ENCODE results near the gene TBC1D1. TPM values are rescaled to one million over a fixed set of nuclear protein-coding genes. Genes with fewer than 3 reads are reported as not detected.

TBC1D1 gene
- total RNA-seq, 2 donors from 2014 or later, result 49.8 to 129 TPM

DNA sequence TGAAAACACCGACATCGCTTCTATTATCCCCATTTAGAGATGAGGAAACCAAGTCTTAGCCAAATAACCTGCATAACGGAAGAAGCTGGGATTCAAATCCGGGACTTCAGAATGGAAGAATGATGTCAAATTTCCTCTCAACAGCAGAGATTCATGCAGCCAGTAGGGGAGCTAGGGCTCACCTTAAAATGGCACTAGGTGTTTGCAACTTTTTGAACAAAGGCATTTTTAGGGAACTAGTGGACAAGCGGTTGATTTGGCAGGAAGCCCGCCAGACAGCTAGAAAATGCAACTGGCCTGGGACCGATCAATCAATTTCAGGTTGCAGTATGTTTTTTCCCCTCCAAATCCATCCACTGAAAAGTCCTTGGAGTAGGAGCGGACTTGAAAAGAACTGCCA lies 293.5 kb downstream of the TBC1D1 start:
- Histone ChIP-seq H3K4me1 (replicated peaks) (peaks cover 12% of the 10 kb centered on the region), H3K36me3 (no peaks in the 10 kb centered on the region), H3K27ac (no peak overlapping the region), H3K27me3 (replicated peaks; ENCODE audit: insufficient read depth) (no peaks in the 10 kb centered on the region), H3K9me3 (no peaks in the 10 kb centered on the region), H3K4me3 (no peak overlapping the region)
- intact Hi-C loops (cut with DNase I), result no loop called here
- TF ChIP-seq POLR2A (IDR thresholded peaks at IDR 0.05) (no peak), POLR2AphosphoS5 (IDR thresholded peaks at IDR 0.05) (no peak)
- TF ChIP-seq, protein P1, sequence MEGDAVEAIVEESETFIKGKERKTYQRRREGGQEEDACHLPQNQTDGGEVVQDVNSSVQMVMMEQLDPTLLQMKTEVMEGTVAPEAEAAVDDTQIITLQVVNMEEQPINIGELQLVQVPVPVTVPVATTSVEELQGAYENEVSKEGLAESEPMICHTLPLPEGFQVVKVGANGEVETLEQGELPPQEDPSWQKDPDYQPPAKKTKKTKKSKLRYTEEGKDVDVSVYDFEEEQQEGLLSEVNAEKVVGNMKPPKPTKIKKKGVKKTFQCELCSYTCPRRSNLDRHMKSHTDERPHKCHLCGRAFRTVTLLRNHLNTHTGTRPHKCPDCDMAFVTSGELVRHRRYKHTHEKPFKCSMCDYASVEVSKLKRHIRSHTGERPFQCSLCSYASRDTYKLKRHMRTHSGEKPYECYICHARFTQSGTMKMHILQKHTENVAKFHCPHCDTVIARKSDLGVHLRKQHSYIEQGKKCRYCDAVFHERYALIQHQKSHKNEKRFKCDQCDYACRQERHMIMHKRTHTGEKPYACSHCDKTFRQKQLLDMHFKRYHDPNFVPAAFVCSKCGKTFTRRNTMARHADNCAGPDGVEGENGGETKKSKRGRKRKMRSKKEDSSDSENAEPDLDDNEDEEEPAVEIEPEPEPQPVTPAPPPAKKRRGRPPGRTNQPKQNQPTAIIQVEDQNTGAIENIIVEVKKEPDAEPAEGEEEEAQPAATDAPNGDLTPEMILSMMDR (IDR thresholded peaks at IDR 0.05), result no peak
- DNase-seq (ENCODE audit: low spot score), result no peak
- WGBS, result 92% methylated on average over 8 of the region's 8 CpGs

DNA sequence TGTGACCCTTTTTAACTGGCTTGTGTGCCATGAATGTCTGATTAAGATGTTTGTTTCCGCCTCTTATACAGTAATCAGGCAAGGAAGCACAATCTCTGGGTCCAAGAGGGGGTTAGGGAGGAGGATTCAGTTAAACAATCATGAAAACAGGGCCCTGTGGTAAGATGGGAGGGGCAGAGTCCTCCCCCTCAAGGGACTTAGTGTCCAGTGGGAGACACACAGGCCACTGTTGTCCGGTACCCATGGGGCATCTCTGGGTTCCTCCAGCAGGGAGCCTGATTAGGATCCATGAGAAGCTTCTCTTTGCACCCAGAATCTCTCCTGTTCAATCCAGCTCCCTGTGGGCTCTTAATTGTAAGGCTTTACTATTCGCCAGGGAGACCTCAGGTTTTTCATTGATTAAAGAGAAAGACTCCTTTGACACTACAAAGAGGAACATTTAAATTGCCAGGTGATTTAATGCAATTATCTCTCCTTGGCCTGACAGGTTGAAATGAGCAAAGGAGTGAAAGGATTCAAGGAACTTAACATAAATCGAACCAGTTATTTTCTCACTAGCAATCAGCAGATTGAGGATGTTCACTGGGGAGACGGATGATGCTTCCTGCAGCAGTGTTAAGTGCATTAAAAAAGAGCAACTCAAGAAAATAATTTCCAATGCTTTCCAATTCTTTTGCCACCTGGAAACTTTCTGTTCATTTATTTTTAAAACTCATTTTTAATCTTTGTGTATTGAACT lies 294.7 kb downstream of the TBC1D1 start:
- TF ChIP-seq POLR2A (IDR thresholded peaks at IDR 0.05) (no peak), POLR2AphosphoS5 (IDR thresholded peaks at IDR 0.05) (no peak)
- TF ChIP-seq, protein P1 (IDR thresholded peaks at IDR 0.05), result no peak
- Histone ChIP-seq H3K4me3 (no peak overlapping the region), H3K9me3 (no peaks in the 10 kb centered on the region), H3K27ac (no peak overlapping the region), H3K27me3 (replicated peaks; ENCODE audit: insufficient read depth) (no peaks in the 10 kb centered on the region), H3K4me1 (replicated peaks) (peaks cover 8% of the 10 kb centered on the region), H3K36me3 (no peaks in the 10 kb centered on the region)
- WGBS, result 78% methylated on average over 5 of the region's 5 CpGs
- DNase-seq (ENCODE audit: low spot score), result no peak
- intact Hi-C loops (cut with DNase I), result loop anchor here (5.0 kb wide), 1 partner anchor 132 kb away; no protein-coding TSS in a partner anchor

DNA sequence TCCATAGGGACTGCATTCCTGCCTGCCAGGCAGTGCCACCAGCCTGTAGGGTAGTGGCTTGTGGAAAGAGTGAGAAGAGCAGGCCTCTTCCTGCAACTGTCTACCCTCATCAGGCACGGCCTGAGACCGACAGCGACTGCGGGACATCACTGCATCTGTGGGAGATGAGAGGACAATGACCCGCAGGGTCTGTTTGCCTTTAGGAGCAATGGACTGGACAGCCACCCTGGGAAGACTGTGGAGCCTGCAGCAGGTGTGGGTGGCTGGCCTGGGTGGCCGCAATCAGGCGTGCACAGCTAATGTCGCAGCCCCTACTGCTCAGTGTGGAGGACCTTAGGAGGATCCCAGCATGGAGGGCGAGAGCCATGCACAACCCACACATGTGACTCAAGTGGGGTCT lies 297.3 kb downstream of the TBC1D1 start:
- WGBS, result 98% methylated on average over 9 of the region's 9 CpGs
- Histone ChIP-seq H3K9me3 (no peaks in the 10 kb centered on the region), H3K4me3 (no peak overlapping the region), H3K4me1 (replicated peaks) (no peaks in the 10 kb centered on the region), H3K27me3 (replicated peaks; ENCODE audit: insufficient read depth) (no peaks in the 10 kb centered on the region), H3K27ac (no peak overlapping the region), H3K36me3 (no peaks in the 10 kb centered on the region)
- DNase-seq (ENCODE audit: low spot score), result no peak
- intact Hi-C loops (cut with DNase I), result loop anchor here (5.0 kb wide), 1 partner anchor 129 kb away; no protein-coding TSS in a partner anchor
- no peak for TF ChIP-seq POLR2A (IDR thresholded peaks at IDR 0.05)
- no peak for TF ChIP-seq POLR2AphosphoS5 (IDR thresholded peaks at IDR 0.05)
- TF ChIP-seq, protein P1 (IDR thresholded peaks at IDR 0.05), result no peak

DNA sequence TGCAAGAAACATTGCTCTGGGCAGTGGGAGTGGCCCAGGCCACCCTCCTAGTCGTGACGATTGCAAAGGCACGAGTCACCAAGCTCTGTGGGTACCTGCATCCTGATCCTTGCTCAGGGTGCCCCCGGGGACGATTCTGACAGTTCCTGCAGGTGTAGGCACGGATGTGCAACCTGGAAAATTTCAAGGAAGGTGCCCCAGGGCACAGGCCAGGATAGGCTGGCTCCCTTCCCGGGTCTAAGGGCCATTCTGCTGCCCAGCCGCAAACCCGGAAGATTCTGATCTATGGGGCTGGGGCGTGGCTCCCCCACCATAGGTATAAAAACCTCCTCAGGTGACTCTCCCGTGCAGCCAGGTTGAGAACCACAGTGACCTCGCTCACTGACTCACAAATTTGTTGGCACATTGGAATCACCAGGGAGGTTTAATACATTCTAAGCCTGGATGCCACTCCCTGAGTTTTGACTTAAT lies 297.8 kb downstream of the TBC1D1 start:
- no peaks in the 10 kb centered on the region for H3K27me3 ChIP-seq (replicated peaks; ENCODE audit: insufficient read depth)
- H3K4me3 ChIP-seq, result no peak overlapping the region
- H3K9me3 ChIP-seq, result no peaks in the 10 kb centered on the region
- H3K36me3 ChIP-seq, result no peaks in the 10 kb centered on the region
- DNase-seq (ENCODE audit: low spot score), result no peak
- no peak overlapping the region for H3K27ac ChIP-seq
- WGBS, result 73% methylated on average over 12 of the region's 12 CpGs
- TF ChIP-seq, protein P1 (IDR thresholded peaks at IDR 0.05), result no peak
- TF ChIP-seq POLR2A (IDR thresholded peaks at IDR 0.05), result no peak
- no peak for TF ChIP-seq POLR2AphosphoS5 (IDR thresholded peaks at IDR 0.05)
- no peaks in the 10 kb centered on the region for H3K4me1 ChIP-seq (replicated peaks)
- intact Hi-C loops (cut with DNase I), result loop anchor here (5.0 kb wide), 1 partner anchor 129 kb away; no protein-coding TSS in a partner anchor

Other genes with a start within 250 kb of the TBC1D1 start
- gene RELL1, start 204.7 kb upstream of the TBC1D1 start, total RNA-seq, result 10 to 100 TPM; 18.9 to 26.2 TPM
- gene PGM2, start 64.4 kb upstream of the TBC1D1 start, total RNA-seq, result 10 to 100 TPM; 23.2 to 25.3 TPM
- gene PTTG2, start 69.3 kb downstream of the TBC1D1 start, total RNA-seq, result 1 to 10 TPM in 1 of 2 donors, not detected in 1; 2.6 TPM

All from prostate gland (tissue), 2 donors.